ENCODE data around the gene PROX1.

DNA sequence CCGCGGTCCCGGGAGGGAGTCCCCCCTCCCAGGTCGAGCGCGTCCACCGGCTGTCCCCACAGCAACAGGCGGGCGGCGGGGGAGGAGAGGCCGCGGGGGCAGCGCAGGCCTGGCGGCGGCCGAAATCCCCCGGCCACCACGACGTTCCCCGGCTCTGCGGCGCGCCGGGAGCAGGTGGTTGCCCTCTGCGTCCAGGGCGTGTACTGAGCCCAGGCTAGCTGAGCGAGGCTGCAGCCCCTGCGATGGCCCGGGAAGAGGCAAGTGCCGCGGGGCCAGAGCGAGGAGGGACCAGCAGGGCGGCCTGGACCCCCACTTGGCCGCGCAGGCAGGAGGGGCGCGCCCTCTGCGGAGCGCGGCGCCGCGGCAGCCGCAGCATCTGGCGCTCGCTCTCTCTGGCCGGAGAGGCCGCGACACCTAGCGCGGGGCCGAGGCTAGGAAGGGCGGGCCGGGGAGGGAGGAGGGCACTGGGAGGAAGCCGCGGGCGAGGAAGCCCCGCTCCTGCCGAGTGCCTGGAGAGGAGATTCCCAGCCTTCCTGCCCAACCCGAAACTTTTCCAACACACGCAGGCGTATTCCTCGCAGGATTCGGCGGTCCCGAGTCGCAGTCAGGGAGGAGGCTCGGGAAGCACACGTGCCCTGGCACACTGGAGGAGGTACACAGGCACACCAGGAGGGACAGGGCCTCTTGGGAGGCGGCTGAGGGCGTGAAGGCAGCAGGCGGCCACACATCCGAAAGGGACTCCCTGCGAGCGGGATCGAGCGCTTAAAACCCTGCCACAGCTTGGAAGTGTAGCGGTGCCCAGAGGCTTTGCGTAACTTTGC lies 4.9 kb upstream of the PROX1 start:
- TF ChIP-seq, protein P1, sequence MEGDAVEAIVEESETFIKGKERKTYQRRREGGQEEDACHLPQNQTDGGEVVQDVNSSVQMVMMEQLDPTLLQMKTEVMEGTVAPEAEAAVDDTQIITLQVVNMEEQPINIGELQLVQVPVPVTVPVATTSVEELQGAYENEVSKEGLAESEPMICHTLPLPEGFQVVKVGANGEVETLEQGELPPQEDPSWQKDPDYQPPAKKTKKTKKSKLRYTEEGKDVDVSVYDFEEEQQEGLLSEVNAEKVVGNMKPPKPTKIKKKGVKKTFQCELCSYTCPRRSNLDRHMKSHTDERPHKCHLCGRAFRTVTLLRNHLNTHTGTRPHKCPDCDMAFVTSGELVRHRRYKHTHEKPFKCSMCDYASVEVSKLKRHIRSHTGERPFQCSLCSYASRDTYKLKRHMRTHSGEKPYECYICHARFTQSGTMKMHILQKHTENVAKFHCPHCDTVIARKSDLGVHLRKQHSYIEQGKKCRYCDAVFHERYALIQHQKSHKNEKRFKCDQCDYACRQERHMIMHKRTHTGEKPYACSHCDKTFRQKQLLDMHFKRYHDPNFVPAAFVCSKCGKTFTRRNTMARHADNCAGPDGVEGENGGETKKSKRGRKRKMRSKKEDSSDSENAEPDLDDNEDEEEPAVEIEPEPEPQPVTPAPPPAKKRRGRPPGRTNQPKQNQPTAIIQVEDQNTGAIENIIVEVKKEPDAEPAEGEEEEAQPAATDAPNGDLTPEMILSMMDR (IDR thresholded peaks at IDR 0.05): no peak
- no peak for TF ChIP-seq EZH2 (IDR thresholded peaks at IDR 0.05; ENCODE audit: borderline replicate concordance, insufficient read depth, low read depth, low read length, poor library complexity, severe bottlenecking)

All from B cell (primary cell).